HepG2 (cell line): ENCODE results near the gene GPBAR1. TPM values are rescaled to one million over a fixed set of nuclear protein-coding genes. Genes with fewer than 3 reads are reported as not detected.
A peak's percentile ranks its signal among the peaks of the same experiment; 100 is the strongest.

Experiments used
- ADNP ChIP-seq: sonication (generic); formaldehyde crosslinking; IDR thresholded peaks from 2 replicates; pipeline ENCODE4 v1.4.0; 2020; ENCODE audit warnings: missing genetic modification reagents
- CENPT ChIP-seq: sonication (generic); formaldehyde crosslinking; IDR thresholded peaks from 2 replicates; pipeline ENCODE4 v1.8.0; 2022; ENCODE audit warnings: low read depth, mild to moderate bottlenecking, moderate library complexity, missing genetic modification reagents
- CHD4 ChIP-seq: fragments of 200-600 bp; sonication (generic); IDR thresholded peaks from 2 replicates; pipeline ENCODE4 v1.7.0; 2017; ENCODE audit warnings: mild to moderate bottlenecking, low read length, borderline replicate concordance
- FOXK2 ChIP-seq: fragments of 450-650 bp; IDR thresholded peaks from 2 replicates; pipeline ENCODE4 v1.6.1; 2016
- HNF4A ChIP-seq: sonication (generic); formaldehyde crosslinking; IDR thresholded peaks from 2 replicates; pipeline ENCODE4 v1.4.0; 2020; ENCODE audit warnings: missing genetic modification reagents
- JARID2 ChIP-seq: sonication (generic); formaldehyde crosslinking; IDR thresholded peaks from 2 replicates; pipeline ENCODE4 v1.8.1; 2023; ENCODE audit warnings: missing genetic modification reagents, inconsistent platforms; ENCODE audit not compliant: insufficient replicate concordance
- JUND ChIP-seq: sonication (generic); formaldehyde crosslinking; IDR thresholded peaks from 2 replicates; pipeline ENCODE4 v1.8.0; 2022; ENCODE audit warnings: mild to moderate bottlenecking, missing genetic modification reagents
- KDM2A ChIP-seq: sonication (generic); formaldehyde crosslinking; IDR thresholded peaks from 2 replicates; pipeline ENCODE4 v1.4.0; 2020; ENCODE audit warnings: low read depth, missing genetic modification reagents, borderline replicate concordance
- NFYB ChIP-seq: sonication (generic); formaldehyde crosslinking; IDR thresholded peaks from 2 replicates; pipeline ENCODE4 v1.4.0; 2020; ENCODE audit warnings: missing genetic modification reagents
- NONO ChIP-seq, 2 experiments: fragments of 450-650 bp in 1 of 2; sonication (generic) in 1 of 2; formaldehyde crosslinking in 1 of 2; IDR thresholded peaks in 1 of 2; conservative IDR thresholded peaks in 1 of 2; 2 replicates each; pipeline versions ENCODE4 v1.6.1 to v1.8.0; 2017 to 2022; ENCODE audit warnings: mild to moderate bottlenecking in 1 of 2, missing genetic modification reagents in 1 of 2, moderate library complexity in 1 of 2
- NR2C2 ChIP-seq: sonication (generic); formaldehyde crosslinking; IDR thresholded peaks from 2 replicates; pipeline ENCODE4 v1.4.0; 2020; ENCODE audit warnings: missing genetic modification reagents, mild to moderate bottlenecking, moderate library complexity, borderline replicate concordance
- NR2F2 ChIP-seq: IDR thresholded peaks from 2 replicates; pipeline ENCODE4 v1.6.1; 2012; ENCODE audit warnings: low read depth, inconsistent platforms, borderline replicate concordance
- PCBP2 ChIP-seq: fragments of 200-400 bp; formaldehyde crosslinking; optimal IDR thresholded peaks from 2 replicates; pipeline ENCODE3; 2018; ENCODE audit warnings: low read length, low read depth; ENCODE audit not compliant: poor library complexity, severe bottlenecking
- POLR2AphosphoS5 ChIP-seq: IDR thresholded peaks from 2 replicates; pipeline ENCODE4 v1.6.1; 2012; ENCODE audit warnings: low read depth, low read length
- TBX2 ChIP-seq: sonication (generic); formaldehyde crosslinking; IDR thresholded peaks from 2 replicates; pipeline ENCODE4 v1.5.0; 2020; ENCODE audit warnings: missing genetic modification reagents, mild to moderate bottlenecking, borderline replicate concordance
- TRIM24 ChIP-seq: sonication (generic); formaldehyde crosslinking; IDR thresholded peaks from 2 replicates; pipeline ENCODE4 v1.8.0; 2022; ENCODE audit warnings: mild to moderate bottlenecking, missing genetic modification reagents
- ZFP36L2 ChIP-seq: sonication (generic); formaldehyde crosslinking; IDR thresholded peaks from 2 replicates; pipeline ENCODE4 v1.4.0; 2020; ENCODE audit warnings: missing genetic modification reagents
- ZFP82 ChIP-seq: sonication (generic); formaldehyde crosslinking; IDR thresholded peaks from 2 replicates; pipeline ENCODE4 v1.5.1; 2020; ENCODE audit warnings: mild to moderate bottlenecking, missing genetic modification reagents, borderline replicate concordance
- ZFY ChIP-seq: sonication (generic); formaldehyde crosslinking; IDR thresholded peaks from 2 replicates; pipeline ENCODE4 v1.4.0; 2020; ENCODE audit warnings: missing genetic modification reagents
- ZMYM3 ChIP-seq: sonication (generic); formaldehyde crosslinking; IDR thresholded peaks from 2 replicates; pipeline ENCODE4 v1.5.1; 2020; ENCODE audit warnings: mild to moderate bottlenecking, missing genetic modification reagents
- ZMYM4 ChIP-seq: sonication (generic); formaldehyde crosslinking; IDR thresholded peaks from 2 replicates; pipeline ENCODE4 v1.8.1; 2023; ENCODE audit warnings: mild to moderate bottlenecking, missing genetic modification reagents
- ZNF343 ChIP-seq: sonication (generic); formaldehyde crosslinking; IDR thresholded peaks from 2 replicates; pipeline ENCODE4 v1.4.0; 2020; ENCODE audit warnings: mild to moderate bottlenecking, missing genetic modification reagents
- ZNF737 ChIP-seq: sonication (generic); formaldehyde crosslinking; IDR thresholded peaks from 2 replicates; pipeline ENCODE4 v1.5.0; 2020; ENCODE audit warnings: missing genetic modification reagents, mild to moderate bottlenecking, borderline replicate concordance
- ZNF839 ChIP-seq: sonication (generic); formaldehyde crosslinking; IDR thresholded peaks from 2 replicates; pipeline ENCODE4 v1.4.0; 2020; ENCODE audit warnings: missing genetic modification reagents, mild to moderate bottlenecking, borderline replicate concordance
- ZNF850 ChIP-seq: sonication (generic); formaldehyde crosslinking; conservative IDR thresholded peaks from 2 replicates; pipeline ENCODE4 v1.9.0; 2021; ENCODE audit warnings: mild to moderate bottlenecking, missing genetic modification reagents
- polyA plus RNA-seq, 8 experiments: library from polyadenylated mRNA; depleted of rRNA in 3 of 8; stranded (reverse) in 7 of 8; unstranded in 1 of 8; fragments of >200 nt; fragmentation: Illumina TruSeq in 4 of 8; extraction: Trizol in 4 of 8; gene quantifications; 2 replicates each; pipeline versions ENCODE4 v1.2.1 to v1.2.3, GENCODE V29; 2011 to 2016; ENCODE audit warnings: low read depth in 4 of 8, missing spikeins in 1 of 8, mixed read lengths in 1 of 8; ENCODE audit not compliant: insufficient read depth in 1 of 8
- total RNA-seq, 5 experiments: library from RNA; depleted of rRNA; stranded (reverse); fragments of >200 nt; fragmentation: Illumina TruSeq; extraction: Trizol; gene quantifications; 2 replicates each; pipeline ENCODE4 v1.2.3, GENCODE V29; 2016; ENCODE audit warnings: low read depth in 1 of 5
- TF ChIP-seq, protein P1 (sequence below): IDR thresholded peaks from 2 replicates; pipeline ENCODE4 v1.6.1; 2016; ENCODE audit warnings: control low read depth
- TF ChIP-seq, protein P2 (sequence below): sonication (generic); formaldehyde crosslinking; IDR thresholded peaks from 2 replicates; pipeline ENCODE4 v1.5.0; 2020; ENCODE audit warnings: missing genetic modification reagents
- TF ChIP-seq, protein P3 (sequence below): sonication (generic); formaldehyde crosslinking; IDR thresholded peaks from 2 replicates; pipeline ENCODE4 v1.4.0; 2020; ENCODE audit warnings: missing genetic modification reagents

GPBAR1 gene
- total and polyA plus RNA-seq, 2 of the 13 experiments (the other 11 are each of a cell fraction or from before 2014, with no cell fraction given), result 0.05 to 0.09 TPM

DNA sequence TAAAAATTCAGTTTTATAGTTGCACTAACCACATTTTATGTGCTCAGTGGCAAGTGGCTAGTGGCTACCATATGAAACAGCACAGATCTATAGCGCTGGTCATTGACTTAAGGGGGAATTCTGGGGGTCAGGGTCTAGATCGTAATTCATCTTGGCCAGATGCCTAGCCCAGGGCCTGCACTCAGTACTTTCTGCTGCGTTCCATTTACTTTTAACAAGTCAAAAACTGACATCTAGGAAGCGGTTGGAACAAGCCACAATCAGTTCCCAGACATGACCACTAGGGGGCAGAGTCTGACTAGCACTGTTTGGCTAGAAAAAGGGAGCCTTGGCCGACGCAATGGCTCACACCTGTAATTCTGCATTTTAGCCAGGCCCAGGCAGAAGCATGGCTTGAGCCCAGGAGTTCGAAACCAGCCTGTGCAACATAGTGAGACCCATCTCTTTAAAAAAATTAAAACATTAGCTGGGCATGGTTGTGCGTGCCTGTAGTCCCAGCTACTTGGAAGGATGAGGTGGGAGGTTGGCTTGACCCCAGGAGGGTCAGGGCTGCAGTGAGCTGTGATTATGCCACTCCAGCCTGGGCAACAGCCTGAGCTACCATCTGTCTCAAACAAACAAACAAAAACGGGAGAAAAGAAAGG, 40.5 kb downstream of the GPBAR1 start (continued):
- no peak for TF ChIP-seq NONO (IDR thresholded peaks at IDR 0.05)
- no peak; the same call in 1 of the 2 replicates for TF ChIP-seq NONO (CRISPR knock-in tag; conservative IDR thresholded peaks at IDR 0.05)
- no peak for TF ChIP-seq TRIM24 (CRISPR knock-in tag)
- peak; percentile 48; the same call in 1 of the 2 replicates for TF ChIP-seq HNF4A
- TF ChIP-seq KDM2A (CRISPR knock-in tag), result peak; percentile 74
- no peak for TF ChIP-seq ZNF737 (CRISPR knock-in tag)
- TF ChIP-seq NR2C2 (CRISPR knock-in tag), result 0 out of 2 replicates have a peak, but pooled peaks have one; percentile 43
- TF ChIP-seq ZFP82, result no peak
- no peak for TF ChIP-seq ZFP36L2 (CRISPR knock-in tag)
- peak; percentile 89; the same call in 1 of the 2 replicates for TF ChIP-seq CHD4
- peak; percentile 69; the same call in 1 of the 2 replicates for TF ChIP-seq TBX2 (CRISPR knock-in tag)
- TF ChIP-seq POLR2AphosphoS5, result no peak
- peak; percentile 95 for TF ChIP-seq ADNP
- no peak for TF ChIP-seq PCBP2
- TF ChIP-seq JARID2, result peak; percentile 76
- TF ChIP-seq ZNF850 (CRISPR knock-in tag), result no peak
- TF ChIP-seq, protein P1, sequence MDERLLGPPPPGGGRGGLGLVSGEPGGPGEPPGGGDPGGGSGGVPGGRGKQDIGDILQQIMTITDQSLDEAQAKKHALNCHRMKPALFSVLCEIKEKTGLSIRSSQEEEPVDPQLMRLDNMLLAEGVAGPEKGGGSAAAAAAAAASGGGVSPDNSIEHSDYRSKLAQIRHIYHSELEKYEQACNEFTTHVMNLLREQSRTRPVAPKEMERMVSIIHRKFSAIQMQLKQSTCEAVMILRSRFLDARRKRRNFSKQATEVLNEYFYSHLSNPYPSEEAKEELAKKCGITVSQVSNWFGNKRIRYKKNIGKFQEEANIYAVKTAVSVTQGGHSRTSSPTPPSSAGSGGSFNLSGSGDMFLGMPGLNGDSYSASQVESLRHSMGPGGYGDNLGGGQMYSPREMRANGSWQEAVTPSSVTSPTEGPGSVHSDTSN (CRISPR knock-in tag), result no peak
- TF ChIP-seq ZMYM4 (CRISPR knock-in tag), result peak; percentile 79
- TF ChIP-seq NFYB (CRISPR knock-in tag), result no peak
- TF ChIP-seq CENPT (CRISPR knock-in tag), result no peak
- TF ChIP-seq, protein P2, sequence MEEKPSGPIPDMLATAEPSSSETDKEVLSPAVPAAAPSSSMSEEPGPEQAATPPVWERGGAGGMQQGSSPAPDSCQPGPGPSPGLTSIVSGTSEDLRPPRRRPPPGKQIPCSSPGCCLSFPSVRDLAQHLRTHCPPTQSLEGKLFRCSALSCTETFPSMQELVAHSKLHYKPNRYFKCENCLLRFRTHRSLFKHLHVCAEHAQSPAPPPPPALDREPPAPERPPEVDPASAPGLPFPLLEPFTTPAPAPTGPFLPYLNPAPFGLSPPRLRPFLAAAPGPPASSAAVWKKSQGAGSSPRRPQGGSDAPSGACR (CRISPR knock-in tag), result no peak
- TF ChIP-seq ZFY (CRISPR knock-in tag), result peak; percentile 57
- TF ChIP-seq ZNF839 (CRISPR knock-in tag), result no peak
- TF ChIP-seq, protein P3, sequence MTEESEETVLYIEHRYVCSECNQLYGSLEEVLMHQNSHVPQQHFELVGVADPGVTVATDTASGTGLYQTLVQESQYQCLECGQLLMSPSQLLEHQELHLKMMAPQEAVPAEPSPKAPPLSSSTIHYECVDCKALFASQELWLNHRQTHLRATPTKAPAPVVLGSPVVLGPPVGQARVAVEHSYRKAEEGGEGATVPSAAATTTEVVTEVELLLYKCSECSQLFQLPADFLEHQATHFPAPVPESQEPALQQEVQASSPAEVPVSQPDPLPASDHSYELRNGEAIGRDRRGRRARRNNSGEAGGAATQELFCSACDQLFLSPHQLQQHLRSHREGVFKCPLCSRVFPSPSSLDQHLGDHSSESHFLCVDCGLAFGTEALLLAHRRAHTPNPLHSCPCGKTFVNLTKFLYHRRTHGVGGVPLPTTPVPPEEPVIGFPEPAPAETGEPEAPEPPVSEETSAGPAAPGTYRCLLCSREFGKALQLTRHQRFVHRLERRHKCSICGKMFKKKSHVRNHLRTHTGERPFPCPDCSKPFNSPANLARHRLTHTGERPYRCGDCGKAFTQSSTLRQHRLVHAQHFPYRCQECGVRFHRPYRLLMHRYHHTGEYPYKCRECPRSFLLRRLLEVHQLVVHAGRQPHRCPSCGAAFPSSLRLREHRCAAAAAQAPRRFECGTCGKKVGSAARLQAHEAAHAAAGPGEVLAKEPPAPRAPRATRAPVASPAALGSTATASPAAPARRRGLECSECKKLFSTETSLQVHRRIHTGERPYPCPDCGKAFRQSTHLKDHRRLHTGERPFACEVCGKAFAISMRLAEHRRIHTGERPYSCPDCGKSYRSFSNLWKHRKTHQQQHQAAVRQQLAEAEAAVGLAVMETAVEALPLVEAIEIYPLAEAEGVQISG, result peak; percentile 67; the same call in 1 of the 2 replicates
- no peak for TF ChIP-seq FOXK2
- no peak for TF ChIP-seq JUND (CRISPR knock-in tag)
- no peak for TF ChIP-seq ZNF343 (CRISPR knock-in tag)
- TF ChIP-seq ZMYM3 (CRISPR knock-in tag), result peak; percentile 94
- peak; percentile 56; the same call in 1 of the 2 replicates for TF ChIP-seq NR2F2
